B cell (primary cell): Measurements from ENCODE around the gene ABCF1. TPM values are rescaled to one million over a fixed set of nuclear protein-coding genes. Genes with fewer than 3 reads are reported as not detected.

Experiments
- ATAC-seq: fragments of 200-7000 bp; cut with Tn5 transposase; one replicate; pipeline ENCODE4 v1.10.0; 2021; ENCODE audit warnings: low read depth, mild to moderate bottlenecking, moderate number of reproducible peaks, moderate library complexity
- CTCF ChIA-PET: fragments of 350-600 bp; sonication (Branson Sonifier 250); formaldehyde crosslinking; loops from one replicate; lab custom pipeline; 2021; ENCODE audit warnings: antibody characterized with exemption, inconsistent platforms; lab: Charles Lee
- POLR2A ChIA-PET: fragments of 350-600 bp; sonication (Branson Sonifier 250); formaldehyde crosslinking; loops from one replicate; lab custom pipeline; 2021; ENCODE audit warnings: antibody characterized with exemption; lab: Charles Lee
- DNase-seq: peaks from one replicate; pipeline ENCODE4 v3.0.0; 2013
- H2AFZ ChIP-seq: 2 replicates; pipeline ENCODE4 v1.6.1; 2012; ENCODE audit warnings: mild to moderate bottlenecking, low read depth, low read length; ENCODE audit not compliant: insufficient read depth, poor library complexity, severe bottlenecking
- H3K27ac ChIP-seq, 2 donors: 1 replicate in 1 of 2; 2 replicates in 1 of 2; pipeline ENCODE4 v1.5.1; 2012 to 2013; ENCODE audit warnings: low read length in 2 of 2, mild to moderate bottlenecking in 2 of 2, moderate library complexity in 1 of 2
- H3K27me3 ChIP-seq, 4 experiments: fragments of 200-600 bp in 1 of 4; sonication (generic) in 1 of 4; replicated peaks in 1 of 4; 1 replicate in 2 of 4; 2 replicates in 2 of 4; pipeline versions ENCODE4 v1.6.1 to v1.7.0; 2013 to 2016; ENCODE audit warnings: low read length in 3 of 4, mild to moderate bottlenecking in 2 of 4, mixed read lengths in 1 of 4, moderate library complexity in 1 of 4; ENCODE audit not compliant: insufficient read depth in 4 of 4, control insufficient read depth in 3 of 4; ENCODE audit errors: control extremely low read depth in 1 of 4
- H3K36me3 ChIP-seq, 2 experiments: replicated peaks in 1 of 2; 1 replicate in 1 of 2; 2 replicates in 1 of 2; pipeline versions ENCODE4 v1.6.1 to v1.7.1; 2013; ENCODE audit warnings: low read length in 1 of 2; ENCODE audit not compliant: insufficient read depth in 2 of 2, control insufficient read depth in 1 of 2; ENCODE audit errors: control extremely low read depth in 1 of 2, extremely low read depth in 1 of 2
- H3K4me1 ChIP-seq, 2 donors: fragments of 200-600 bp in 1 of 2; sonication (generic) in 1 of 2; 1 replicate in 1 of 2; 2 replicates in 1 of 2; pipeline versions ENCODE4 v1.5.1 to v1.6.1; 2013 to 2017; ENCODE audit warnings: low read length in 2 of 2; ENCODE audit not compliant: control insufficient read depth in 2 of 2, insufficient read depth in 2 of 2
- H3K4me2 ChIP-seq: replicated peaks from 2 replicates; pipeline ENCODE3; 2012; ENCODE audit warnings: mild to moderate bottlenecking, low read depth, low read length; ENCODE audit not compliant: poor library complexity, severe bottlenecking
- H3K4me3 ChIP-seq, 5 experiments: fragments of 200-600 bp in 1 of 5; sonication (generic) in 1 of 5; 1 replicate in 3 of 5; 2 replicates in 2 of 5; pipeline versions ENCODE4 v1.5.1 to v1.7.0; 2011 to 2016; ENCODE audit warnings: low read length in 4 of 5, mild to moderate bottlenecking in 4 of 5, low read depth in 2 of 5, control low read depth in 1 of 5, moderate library complexity in 1 of 5; ENCODE audit not compliant: insufficient read depth in 1 of 5; ENCODE audit errors: control extremely low read depth in 1 of 5, extremely low read depth in 1 of 5
- H3K79me2 ChIP-seq: fragments of 200-600 bp; sonication (generic); one replicate; pipeline ENCODE4 v1.6.0; 2016; ENCODE audit warnings: low read length; ENCODE audit not compliant: control insufficient read depth, insufficient read depth
- H3K9ac ChIP-seq: fragments of 200-600 bp; sonication (generic); 2 replicates; pipeline ENCODE4 v1.6.1; 2017; ENCODE audit warnings: mild to moderate bottlenecking, low read length, moderate library complexity
- H3K9me3 ChIP-seq, 3 donors: one replicate each; pipeline versions ENCODE4 v1.6.1 to v1.7.1; 2013; ENCODE audit warnings: low read length in 2 of 3; ENCODE audit not compliant: control insufficient read depth in 2 of 3, insufficient read depth in 1 of 3; ENCODE audit errors: control extremely low read depth in 1 of 3
- H4K20me1 ChIP-seq: 2 replicates; pipeline ENCODE4 v1.6.0; 2012; ENCODE audit warnings: mild to moderate bottlenecking, low read length; ENCODE audit not compliant: insufficient read depth, control insufficient read depth, poor library complexity, severe bottlenecking
- H3K27ac Mint-ChIP-seq: one replicate; pipeline ENCODE4 v1.8.0; 2021; ENCODE audit warnings: mixed read lengths
- H3K27me3 Mint-ChIP-seq: one replicate; pipeline ENCODE4 v1.8.0; 2021; ENCODE audit warnings: mixed read lengths
- H3K4me1 Mint-ChIP-seq: one replicate; pipeline ENCODE4 v1.8.0; 2021; ENCODE audit warnings: mixed read lengths
- H3K4me3 Mint-ChIP-seq: one replicate; pipeline ENCODE4 v1.8.0; 2021; ENCODE audit warnings: mixed read lengths
- H3K9me3 Mint-ChIP-seq: one replicate; pipeline ENCODE4 v1.8.0; 2022; ENCODE audit warnings: mixed read lengths; ENCODE audit not compliant: insufficient read depth
- EZH2 ChIP-seq: IDR thresholded peaks from 2 replicates; pipeline ENCODE4 v1.6.1; 2012; ENCODE audit warnings: borderline replicate concordance, low read depth, mild to moderate bottlenecking, moderate library complexity, low read length; ENCODE audit not compliant: insufficient read depth, poor library complexity, severe bottlenecking
- WGBS: methylation state at CpG from one replicate; pipeline ENCODE4 v1.1.5; 2013; ENCODE audit warnings: missing lambda C conversion rate; ENCODE audit not compliant: insufficient coverage; 5-methylcytosine and 5-hydroxymethylcytosine counted together
- intact Hi-C: fragments of 100-400 bp; cut with micrococcal nuclease; formaldehyde crosslinking; loops from one replicate; pipeline ENCODE4 v1.10.0; 2022
- polyA plus RNA-seq: library from polyadenylated mRNA; depleted of rRNA; stranded (reverse); fragments of >200 nt; gene quantifications from 2 replicates; pipeline ENCODE4 v1.2.3, GENCODE V29; 2012
- total RNA-seq, 2 donors: library from RNA; stranded (reverse); fragments of 120-200 nt in 1 of 2; gene quantifications; 1 replicate in 1 of 2; 2 replicates in 1 of 2; pipeline versions ENCODE4 v1.2.3 to v1.2.4, GENCODE V29; 2013 to 2022
- TF ChIP-seq, protein P1 (sequence below): fragments of 200-600 bp; IDR thresholded peaks from one replicate; pipeline ENCODE4 v1.8.0; 2022; ENCODE audit warnings: antibody characterized with exemption, mild to moderate bottlenecking

The ABCF1 gene
- total and polyA plus RNA-seq, 2 donors (not counting 1 experiment from before 2014, with no cell fraction given): 22.8 to 60.9 TPM

DNA sequence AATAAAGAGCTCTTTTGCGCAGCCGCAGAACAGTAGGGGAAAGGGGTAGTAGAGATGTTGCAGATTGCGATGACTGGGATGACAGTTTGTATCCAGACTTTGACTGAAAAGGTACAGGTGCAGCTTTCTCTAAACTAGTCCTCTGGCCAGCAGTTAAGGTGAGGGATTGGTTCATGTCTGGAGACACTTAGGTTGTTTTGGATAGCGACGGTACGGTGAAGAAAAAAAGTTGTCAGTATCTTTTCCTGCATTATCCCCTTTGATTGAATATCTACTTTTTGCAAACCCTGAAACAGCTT lies 13.6 kb upstream of the ABCF1 start:
- H3K27ac ChIP-seq: peak overlapping the region; percentile 91 to 95
- ATAC-seq (no peak), DNase-seq (no peak)
- H3K27me3 ChIP-seq: no peaks in the 10 kb centered on the region
- H3K36me3 ChIP-seq: peaks cover 0 to 26% of the 10 kb centered on the region in 2 experiments
- peak overlapping the region; percentile 99 for H3K9ac ChIP-seq
- CTCF ChIA-PET: interaction anchor here (0.8 to 8.1 kb wide), 6 partner anchors 15 to 173 kb away, joined by 3 to 94 read pairs (median 4); no protein-coding TSS in a partner anchor
- 0% methylated on average over 3 of the region's 6 CpGs for WGBS
- peak overlapping the region; percentile 98 for H3K4me2 ChIP-seq
- POLR2A ChIA-PET: interaction anchor here (0.6 to 3.4 kb wide), 8 partner anchors 13 to 1095 kb away, joined by 3 to 16 read pairs (median 8); partner anchors contain the start of genes ABCF1, BAG6 and MDC1
- no peaks in the 10 kb centered on the region for H3K9me3 ChIP-seq
- Mint-ChIP-seq H3K27me3 (no peaks in the 10 kb centered on the region), H3K4me1 (peaks cover 33% of the 10 kb centered on the region), H3K4me3 (peak overlapping the region; percentile 99), H3K9me3 (no peaks in the 10 kb centered on the region), H3K27ac (peak overlapping the region; percentile 99)
- TF ChIP-seq, protein P1, sequence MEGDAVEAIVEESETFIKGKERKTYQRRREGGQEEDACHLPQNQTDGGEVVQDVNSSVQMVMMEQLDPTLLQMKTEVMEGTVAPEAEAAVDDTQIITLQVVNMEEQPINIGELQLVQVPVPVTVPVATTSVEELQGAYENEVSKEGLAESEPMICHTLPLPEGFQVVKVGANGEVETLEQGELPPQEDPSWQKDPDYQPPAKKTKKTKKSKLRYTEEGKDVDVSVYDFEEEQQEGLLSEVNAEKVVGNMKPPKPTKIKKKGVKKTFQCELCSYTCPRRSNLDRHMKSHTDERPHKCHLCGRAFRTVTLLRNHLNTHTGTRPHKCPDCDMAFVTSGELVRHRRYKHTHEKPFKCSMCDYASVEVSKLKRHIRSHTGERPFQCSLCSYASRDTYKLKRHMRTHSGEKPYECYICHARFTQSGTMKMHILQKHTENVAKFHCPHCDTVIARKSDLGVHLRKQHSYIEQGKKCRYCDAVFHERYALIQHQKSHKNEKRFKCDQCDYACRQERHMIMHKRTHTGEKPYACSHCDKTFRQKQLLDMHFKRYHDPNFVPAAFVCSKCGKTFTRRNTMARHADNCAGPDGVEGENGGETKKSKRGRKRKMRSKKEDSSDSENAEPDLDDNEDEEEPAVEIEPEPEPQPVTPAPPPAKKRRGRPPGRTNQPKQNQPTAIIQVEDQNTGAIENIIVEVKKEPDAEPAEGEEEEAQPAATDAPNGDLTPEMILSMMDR: no peak
- TF ChIP-seq EZH2: no peak
- H2AFZ ChIP-seq: peak overlapping the region; percentile 85
- H3K4me3 ChIP-seq: peak overlapping the region; percentile 81 to 100 (median 94)
- H3K4me1 ChIP-seq: peaks cover 19 to 27% of the 10 kb centered on the region in 2 donors
- intact Hi-C loops: loop anchor here (5.0 kb wide), 1 partner anchor 115 kb away; the partner anchor contains the start of gene DHX16
- H4K20me1 ChIP-seq: peaks cover 5% of the 10 kb centered on the region
- H3K79me2 ChIP-seq: peaks cover 47% of the 10 kb centered on the region

DNA sequence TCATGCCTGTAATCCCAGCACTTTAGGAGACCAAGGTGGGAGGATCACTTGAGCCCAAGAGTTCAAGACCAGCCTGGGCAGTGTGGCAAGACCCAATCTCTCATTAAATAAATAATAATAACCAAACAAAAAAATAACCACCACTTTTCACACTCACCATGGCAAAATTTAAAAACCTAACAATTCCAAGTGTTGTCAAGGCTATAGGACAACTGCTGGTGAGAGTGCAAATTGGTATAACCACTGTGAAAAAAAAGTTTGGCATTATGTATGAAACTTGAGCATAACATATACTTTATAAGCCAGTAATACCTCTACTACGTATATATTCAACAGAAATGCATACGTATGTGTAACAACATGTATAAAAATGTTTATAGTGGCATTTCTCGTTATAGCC lies 10.3 kb upstream of the ABCF1 start:
- ChIA-PET POLR2A (interaction anchor here (1.2 kb wide), 1 partner anchor 10 kb away, joined by 3 read pairs; the partner anchor contains the start of gene ABCF1), CTCF (interaction anchor here (0.9 kb wide), 1 partner anchor 17 kb away, joined by 4 read pairs; no protein-coding TSS in a partner anchor)
- TF ChIP-seq, protein P1: no peak
- TF ChIP-seq EZH2: no peak
- H3K9me3 Mint-ChIP-seq: no peaks in the 10 kb centered on the region
- Histone ChIP-seq H3K27ac (no peak overlapping the region), H4K20me1 (peaks cover 5% of the 10 kb centered on the region), H2AFZ (no peak overlapping the region), H3K4me1 (peaks cover 12 to 14% of the 10 kb centered on the region in 2 donors), H3K27me3 (no peaks in the 10 kb centered on the region), H3K9ac (no peak overlapping the region), H3K79me2 (peaks cover 43% of the 10 kb centered on the region), H3K4me2 (no peak overlapping the region), H3K4me3 (no peak overlapping the region), H3K9me3 (no peaks in the 10 kb centered on the region), H3K36me3 (peaks cover 0 to 14% of the 10 kb centered on the region in 2 experiments)
- intact Hi-C loops: no loop called here
- H3K4me1 Mint-ChIP-seq: peaks cover 27% of the 10 kb centered on the region
- DNase-seq: no peak
- ATAC-seq: no peak
- H3K27ac Mint-ChIP-seq: no peak overlapping the region
- H3K27me3 Mint-ChIP-seq: no peaks in the 10 kb centered on the region
- H3K4me3 Mint-ChIP-seq: no peak overlapping the region
- no CpG with 5 or more reads among the region's 3 CpGs for WGBS
